OCI-LY7 (cell line): ENCODE data around the gene CDK5. TPM values are rescaled to one million over a fixed set of nuclear protein-coding genes. Genes with fewer than 3 reads are reported as not detected.

Source experiments
- BruUV-seq: library from RNA; stranded (reverse); fragments of 400-500 nt; replicated peaks from 2 replicates; lab custom pipeline; 2021; lab: Mats Ljungman, UMichigan
- CTCF ChIA-PET: fragments of 300-600 bp; sonication (Branson Sonifier 250); formaldehyde crosslinking; loops from one replicate; lab custom pipeline; 2022; ENCODE audit warnings: antibody characterized with exemption; ENCODE audit not compliant: unreplicated experiment; lab: Charles Lee
- POLR2A ChIA-PET: fragments of 300-600 bp; sonication (Branson Sonifier 250); formaldehyde crosslinking; loops from one replicate; lab custom pipeline; 2022; ENCODE audit warnings: antibody characterized with exemption; lab: Charles Lee
- DNase-seq: peaks from one replicate; pipeline ENCODE4 v3.0.0-alpha.2; 2015; ENCODE audit warnings: low spot score
- H2AFZ ChIP-seq: fragments of 200-600 bp; sonication (generic), shearing (Covaris generic); 2 replicates; pipeline ENCODE4 v1.6.1; 2014; ENCODE audit warnings: mild to moderate bottlenecking, antibody characterized with exemption, low read length, moderate library complexity
- H3K27ac ChIP-seq: fragments of 200-600 bp; sonication (generic); 2 replicates; pipeline ENCODE4 v1.5.1; 2014; ENCODE audit warnings: mixed run types, low read depth, mild to moderate bottlenecking, moderate library complexity, low read length, inconsistent platforms; ENCODE audit not compliant: poor library complexity, severe bottlenecking
- H3K36me3 ChIP-seq: fragments of 200-600 bp; sonication (generic); 2 replicates; pipeline ENCODE4 v1.6.1; 2014; ENCODE audit warnings: mild to moderate bottlenecking, antibody characterized with exemption, low read length, moderate library complexity, mixed read lengths; ENCODE audit not compliant: insufficient read depth
- H3K4me1 ChIP-seq: fragments of 200-600 bp; sonication (generic); 2 replicates; pipeline ENCODE4 v1.5.1; 2014; ENCODE audit warnings: mild to moderate bottlenecking, low read length; ENCODE audit not compliant: insufficient read depth, poor library complexity, severe bottlenecking
- H3K4me2 ChIP-seq: fragments of 200-600 bp; sonication (generic); 2 replicates; pipeline ENCODE4 v1.6.1; 2014; ENCODE audit warnings: mild to moderate bottlenecking, low read length
- H3K4me3 ChIP-seq: fragments of 200-600 bp; sonication (generic); 2 replicates; pipeline ENCODE4 v1.5.1; 2014; ENCODE audit warnings: mild to moderate bottlenecking, low read depth, low read length; ENCODE audit not compliant: poor library complexity, severe bottlenecking
- H3K79me2 ChIP-seq: fragments of 200-600 bp; sonication (generic); 2 replicates; pipeline ENCODE4 v1.6.1; 2016; ENCODE audit warnings: low read depth, mild to moderate bottlenecking, low read length, moderate library complexity, mixed read lengths; ENCODE audit not compliant: insufficient read depth
- H3K9me2 ChIP-seq: fragments of 200-600 bp; sonication (generic); 2 replicates; pipeline ENCODE4 v1.6.1; 2016; ENCODE audit warnings: mild to moderate bottlenecking, low read length, mixed read lengths; ENCODE audit not compliant: insufficient read depth
- H3K9me3 ChIP-seq: fragments of 200-600 bp; sonication (generic); 2 replicates; pipeline ENCODE4 v1.6.1; 2014; ENCODE audit warnings: mild to moderate bottlenecking, mixed run types, low read length, mixed read lengths
- H4K20me1 ChIP-seq: fragments of 200-600 bp; sonication (generic); 2 replicates; pipeline ENCODE4 v1.6.1; 2014; ENCODE audit warnings: mild to moderate bottlenecking, antibody characterized with exemption, low read length, moderate library complexity, mixed read lengths; ENCODE audit not compliant: insufficient read depth
- EZH2phosphoT487 ChIP-seq: fragments of 200-600 bp; sonication (generic); IDR thresholded peaks from 2 replicates; pipeline ENCODE4 v1.6.1; 2018; ENCODE audit warnings: low read depth, borderline replicate concordance, mild to moderate bottlenecking, mixed run types, antibody characterized with exemption, low read length, moderate library complexity, mixed read lengths
- intact Hi-C: fragments of 100-400 bp; cut with micrococcal nuclease; formaldehyde crosslinking; loops from one replicate; pipeline ENCODE4 v1.10.0; 2022; ENCODE audit not compliant: unreplicated experiment
- total RNA-seq, 2 experiments: library from RNA; depleted of rRNA in 1 of 2; stranded (reverse); fragments of >200 nt in 1 of 2; shearing (Covaris generic) in 1 of 2; gene quantifications; 2 replicates each; pipeline ENCODE4 v1.2.3, GENCODE V29; 2014 to 2022
- TF ChIP-seq, protein P1 (sequence below): fragments of 200-600 bp; sonication (generic); conservative IDR thresholded peaks from 2 replicates; pipeline ENCODE4 v1.5.1; 2014; ENCODE audit warnings: mild to moderate bottlenecking, antibody characterized with exemption, low read length, moderate library complexity, mixed read lengths

Gene CDK5
- total RNA-seq, 2 experiments from 2014 or later = 23.7 to 30.9 TPM

DNA sequence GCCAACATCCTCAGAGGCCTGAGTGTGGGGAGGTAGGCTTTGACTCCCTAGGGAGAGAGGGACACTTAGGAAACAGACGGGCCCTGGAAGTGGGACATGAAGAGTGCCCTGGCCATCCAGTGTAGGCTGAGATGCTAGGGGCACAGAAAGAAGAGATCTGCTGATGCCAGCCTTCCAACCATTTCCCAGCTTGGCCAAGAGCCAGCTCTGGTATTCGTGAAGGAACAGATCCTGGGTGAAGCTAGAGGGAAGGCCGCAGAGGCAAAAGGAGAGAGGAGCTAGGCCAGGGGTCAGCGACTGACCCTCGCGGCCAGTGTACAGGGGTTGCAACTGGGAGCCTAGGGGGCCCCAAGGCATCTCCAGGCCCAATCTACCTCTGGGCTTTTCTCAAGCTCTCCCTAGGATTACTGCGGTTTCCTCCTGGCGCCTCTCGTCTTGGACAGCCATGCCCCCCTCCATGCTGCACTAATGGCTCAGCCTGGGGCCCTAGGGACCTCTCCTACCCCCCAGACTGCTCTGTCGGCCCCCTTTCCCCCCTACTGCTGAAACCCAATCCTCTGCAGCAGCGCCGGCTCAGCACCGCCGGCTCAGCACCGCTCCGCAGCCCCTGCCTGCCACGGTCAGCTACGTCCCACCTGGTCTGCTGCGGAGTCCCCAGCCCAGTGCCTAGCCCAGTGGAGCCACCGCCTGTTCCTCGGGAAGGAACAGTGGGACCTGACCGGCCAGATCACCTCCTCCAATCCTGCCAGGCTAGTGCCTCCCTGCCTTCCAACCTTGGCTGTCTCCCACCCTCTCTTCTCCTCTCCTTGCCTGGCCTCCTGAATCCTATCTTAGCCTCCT lies 9.5 kb downstream of the CDK5 start, which contains the start of gene ASIC3:
TSS of gene ASIC3 (plus strand) at position 556 of the 840 bp plus-strand sequence. CDS start 355 bp downstream, outside the sequence.
- intact Hi-C loops = no loop called here
- BruUV-seq = no TSS peak
- Histone ChIP-seq H3K4me3 (no peak within 1 kb of the TSS), H4K20me1 (no peaks in the 10 kb centered on the region), H3K79me2 (no peaks in the 10 kb centered on the region), H3K27ac (no peak within 1 kb of the TSS), H3K4me2 (no peak within 1 kb of the TSS), H2AFZ (no peak within 1 kb of the TSS), H3K36me3 (no peaks in the 10 kb centered on the region), H3K9me2 (no peaks in the 10 kb centered on the region), H3K4me1 (peaks cover 3% of the 10 kb centered on the region), H3K9me3 (no peaks in the 10 kb centered on the region)
- CTCF ChIA-PET = no interaction called here
- POLR2A ChIA-PET = interaction anchor here (0.6 kb wide), 1 partner anchor 204 kb away, joined by 4 read pairs; no protein-coding TSS in a partner anchor
- no peak for TF ChIP-seq EZH2phosphoT487
- TF ChIP-seq, protein P1, sequence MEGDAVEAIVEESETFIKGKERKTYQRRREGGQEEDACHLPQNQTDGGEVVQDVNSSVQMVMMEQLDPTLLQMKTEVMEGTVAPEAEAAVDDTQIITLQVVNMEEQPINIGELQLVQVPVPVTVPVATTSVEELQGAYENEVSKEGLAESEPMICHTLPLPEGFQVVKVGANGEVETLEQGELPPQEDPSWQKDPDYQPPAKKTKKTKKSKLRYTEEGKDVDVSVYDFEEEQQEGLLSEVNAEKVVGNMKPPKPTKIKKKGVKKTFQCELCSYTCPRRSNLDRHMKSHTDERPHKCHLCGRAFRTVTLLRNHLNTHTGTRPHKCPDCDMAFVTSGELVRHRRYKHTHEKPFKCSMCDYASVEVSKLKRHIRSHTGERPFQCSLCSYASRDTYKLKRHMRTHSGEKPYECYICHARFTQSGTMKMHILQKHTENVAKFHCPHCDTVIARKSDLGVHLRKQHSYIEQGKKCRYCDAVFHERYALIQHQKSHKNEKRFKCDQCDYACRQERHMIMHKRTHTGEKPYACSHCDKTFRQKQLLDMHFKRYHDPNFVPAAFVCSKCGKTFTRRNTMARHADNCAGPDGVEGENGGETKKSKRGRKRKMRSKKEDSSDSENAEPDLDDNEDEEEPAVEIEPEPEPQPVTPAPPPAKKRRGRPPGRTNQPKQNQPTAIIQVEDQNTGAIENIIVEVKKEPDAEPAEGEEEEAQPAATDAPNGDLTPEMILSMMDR = no peak
- no peak for DNase-seq

DNA sequence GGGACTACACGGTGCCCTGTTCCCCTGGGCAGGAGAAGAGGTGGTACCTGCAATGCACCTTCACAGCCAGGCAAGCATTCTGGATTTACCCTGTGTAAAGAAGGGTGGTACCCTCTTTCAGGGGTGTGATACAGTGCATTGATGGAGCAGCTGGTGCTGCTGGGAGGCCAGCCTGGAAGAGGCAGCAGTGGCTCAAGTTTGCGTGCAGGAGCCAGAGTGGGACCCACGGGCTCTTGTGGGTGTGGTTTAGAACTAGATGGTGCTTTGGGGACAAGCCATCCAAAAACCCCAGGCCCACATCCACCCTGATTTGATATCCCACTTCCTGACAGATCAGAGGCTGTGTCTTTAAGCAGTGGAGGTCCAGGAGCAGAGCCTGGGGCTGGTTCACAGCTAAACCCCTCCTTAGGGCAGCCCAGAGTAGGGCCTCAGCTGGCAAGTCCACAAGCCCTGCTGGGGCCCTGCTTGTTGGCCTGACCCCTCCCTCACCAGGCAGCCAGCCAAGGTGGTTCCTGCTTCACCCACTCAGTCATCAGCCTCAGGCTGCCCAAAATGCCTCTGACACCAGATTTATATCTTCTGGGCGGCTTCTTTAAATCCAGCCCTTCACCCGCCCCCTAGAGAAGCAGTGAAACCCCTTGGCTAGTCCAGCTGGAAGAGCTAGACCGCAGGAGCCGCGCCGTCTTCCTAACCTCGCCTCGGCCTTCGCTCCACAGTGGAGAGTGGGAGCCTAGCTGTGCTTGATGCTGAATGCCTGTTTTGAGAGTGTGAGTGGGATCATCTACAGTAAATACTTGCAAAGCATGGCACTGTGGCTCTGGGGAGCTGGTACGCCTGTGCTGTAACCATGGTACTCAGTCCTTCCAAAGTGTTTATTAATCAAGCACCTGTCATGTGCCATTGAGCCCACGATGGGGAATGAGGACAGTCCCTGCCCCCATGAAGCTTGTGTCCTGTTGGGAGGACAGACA lies 10.8 kb downstream of the CDK5 start:
- H3K9me2 ChIP-seq = no peaks in the 10 kb centered on the region
- no peak overlapping the region for H3K27ac ChIP-seq
- H3K4me3 ChIP-seq = no peak overlapping the region
- H3K9me3 ChIP-seq = no peaks in the 10 kb centered on the region
- ChIA-PET POLR2A (no interaction called here), CTCF (no interaction called here)
- intact Hi-C loops = no loop called here
- H2AFZ ChIP-seq = no peak overlapping the region
- no peak overlapping the region for H3K4me2 ChIP-seq
- no peaks in the 10 kb centered on the region for H3K36me3 ChIP-seq
- no peaks in the 10 kb centered on the region for H3K4me1 ChIP-seq
- BruUV-seq = no TSS peak
- TF ChIP-seq, protein P1 = no peak
- TF ChIP-seq EZH2phosphoT487 = no peak
- H4K20me1 ChIP-seq = no peaks in the 10 kb centered on the region
- no peak for DNase-seq
- H3K79me2 ChIP-seq = no peaks in the 10 kb centered on the region
